PFSK-1 (cell line): ENCODE results near the gene ZCWPW1.

ENCODE experiments used
- POLR2AphosphoS5 ChIP-seq: IDR thresholded peaks from 2 replicates; pipeline ENCODE4 v1.6.1; 2012; ENCODE audit warnings: low read depth, mild to moderate bottlenecking, control low read depth, low read length, moderate library complexity
- REST ChIP-seq, 2 experiments: IDR thresholded peaks; 2 replicates each; pipeline versions ENCODE4 v1.6.1 to v1.8.0; 2011 to 2012; ENCODE audit warnings: low read depth in 2 of 2, low read length in 2 of 2, control low read depth in 1 of 2, inconsistent platforms in 1 of 2, mild to moderate bottlenecking in 1 of 2, moderate library complexity in 1 of 2; ENCODE audit not compliant: insufficient read depth in 1 of 2
- SIN3A ChIP-seq: IDR thresholded peaks from 2 replicates; pipeline ENCODE4 v1.6.1; 2012; ENCODE audit warnings: mild to moderate bottlenecking, low read length, moderate library complexity, borderline replicate concordance; ENCODE audit not compliant: insufficient read depth
- TAF1 ChIP-seq: IDR thresholded peaks from 2 replicates; pipeline ENCODE4 v1.6.1; 2012; ENCODE audit warnings: low read length, control low read depth, borderline replicate concordance; ENCODE audit not compliant: insufficient read depth

GRCh38 chr7:100370746-100371145, 57.8 kb downstream of the ZCWPW1 start:
- no peak for TF ChIP-seq POLR2AphosphoS5
- TF ChIP-seq REST (IDR thresholded peaks at IDR 0.05; ENCODE audit: insufficient read depth in 1 of 2, low read depth in 2 of 2, low read length in 2 of 2) = no peak
- no peak for TF ChIP-seq SIN3A
- TF ChIP-seq TAF1 = no peak
